ENCODE results near the gene HES5.
"Not testable (repeated sequence)": the region's sequence is repeated elsewhere in the genome, so short reads cannot be mapped to it uniquely, and the experiment has no call there.

Gene HES5

DNA sequence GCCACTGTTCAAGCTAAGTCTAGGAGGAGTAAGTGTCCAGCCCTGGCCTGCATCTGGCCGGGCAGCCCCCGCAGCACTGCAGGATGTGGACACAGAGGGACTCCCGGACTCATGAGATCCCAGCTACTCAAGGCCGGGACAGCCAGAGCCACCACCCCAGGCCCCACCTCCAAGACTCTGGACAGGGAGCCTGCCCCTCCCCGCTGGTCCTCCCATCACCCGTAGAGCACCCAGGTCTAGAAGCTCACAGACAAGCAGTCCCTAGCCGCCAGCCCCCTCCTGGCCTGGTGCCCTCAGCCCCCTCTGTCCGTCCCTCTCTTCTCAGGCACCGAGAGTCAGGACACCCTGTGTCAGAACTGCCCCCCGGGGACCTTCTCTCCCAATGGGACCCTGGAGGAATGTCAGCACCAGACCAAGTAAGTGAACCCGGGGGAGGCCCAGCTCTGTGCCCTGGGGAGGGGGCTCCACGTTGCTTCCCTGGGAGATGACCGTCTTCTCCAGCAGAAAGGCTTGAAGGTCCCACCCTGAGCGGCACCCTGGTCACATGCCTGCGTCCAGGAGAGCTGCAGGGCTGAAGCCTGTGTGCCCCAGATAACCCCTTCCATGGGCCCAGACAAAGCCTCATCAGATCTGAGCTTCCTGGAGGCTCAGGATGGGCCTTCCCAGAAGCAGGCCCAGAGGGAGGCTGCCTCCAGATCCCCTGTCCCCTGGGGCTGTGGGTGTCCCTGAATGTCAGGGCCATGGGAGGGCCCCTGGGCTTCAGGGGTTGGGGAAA is 30.4 kb upstream of the HES5 start:
- DNase-seq (ENCODE audit: low read depth): no peak

DNA sequence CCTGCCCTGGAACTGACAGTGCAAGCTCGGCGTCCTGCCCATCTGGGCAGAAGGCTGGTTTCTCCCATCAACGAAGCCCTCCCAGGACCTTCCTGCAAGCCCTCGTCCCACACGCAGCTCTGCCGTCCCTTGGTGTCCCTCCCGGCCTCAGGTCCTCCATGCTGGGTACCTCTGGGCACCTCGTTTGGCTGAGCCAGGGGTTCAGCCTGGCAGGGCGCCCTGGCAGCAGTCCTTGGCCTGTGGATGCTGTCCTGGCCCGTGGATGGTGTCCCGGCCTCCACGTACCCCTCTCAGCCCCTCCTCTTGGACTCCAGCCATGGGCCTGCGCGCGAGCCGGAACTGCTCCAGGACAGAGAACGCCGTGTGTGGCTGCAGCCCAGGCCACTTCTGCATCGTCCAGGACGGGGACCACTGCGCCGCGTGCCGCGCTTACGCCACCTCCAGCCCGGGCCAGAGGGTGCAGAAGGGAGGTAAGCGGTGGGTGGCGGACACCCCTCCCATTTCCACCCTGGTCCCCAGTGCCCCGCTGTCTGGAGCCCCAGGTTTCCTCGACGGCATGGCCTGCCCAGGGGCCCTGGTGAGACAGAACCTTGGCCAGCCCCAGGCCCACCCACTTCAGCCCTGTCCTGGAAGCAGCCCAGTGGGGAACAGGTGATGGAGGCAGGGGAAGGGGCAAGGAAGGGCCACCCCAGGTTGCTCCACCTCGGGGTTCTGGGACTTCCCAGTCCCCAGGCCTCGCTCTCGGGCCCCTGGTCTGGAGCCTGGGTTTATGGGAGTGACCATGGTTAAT is 29.6 kb upstream of the HES5 start:
- no peak for DNase-seq (ENCODE audit: low read depth)

GRCh38 chr1:2558861-2559260 is 28.8 kb upstream of the HES5 start:
- DNase-seq (ENCODE audit: low read depth): no peak

DNA sequence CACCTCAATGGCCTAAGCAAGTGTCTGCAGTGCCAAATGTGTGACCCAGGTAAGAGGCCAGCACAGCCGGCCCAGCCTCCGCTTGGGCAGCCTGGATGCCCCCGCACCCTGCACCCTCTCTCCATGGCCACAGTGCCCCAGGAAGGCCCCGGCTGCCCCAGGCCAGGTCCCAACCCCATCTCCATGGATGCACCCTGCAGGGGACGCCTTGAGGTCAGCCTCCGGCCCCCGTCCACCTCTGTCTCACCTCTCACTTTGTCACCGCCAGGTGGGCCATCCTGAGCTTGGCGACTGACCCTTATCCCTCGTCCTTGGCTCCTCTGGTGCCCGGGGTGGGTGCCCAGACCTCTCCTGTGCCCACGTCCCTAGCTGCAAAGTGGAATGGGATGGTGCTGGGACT is 28.4 kb upstream of the HES5 start:
- DNase-seq (ENCODE audit: low read depth): no peak

- no peak for DNase-seq (ENCODE audit: low read depth)
These were observed 27.7 kb upstream of the HES5 start for GRCh38 chr1:2557482-2558400.

GRCh38 chr1:2556678-2557481 is 26.8 kb upstream of the HES5 start:
- DNase-seq (ENCODE audit: low read depth): no peak

GRCh38 chr1:2556277-2556677 is 26.2 kb upstream of the HES5 start, which contains the start of gene TNFRSF14:
Gene TNFRSF14 (plus strand): TSS chr1:2556371. CDS start chr1:2556665, 294 bp downstream.
- DNase-seq (ENCODE audit: low read depth): peak; percentile 34

DNA sequence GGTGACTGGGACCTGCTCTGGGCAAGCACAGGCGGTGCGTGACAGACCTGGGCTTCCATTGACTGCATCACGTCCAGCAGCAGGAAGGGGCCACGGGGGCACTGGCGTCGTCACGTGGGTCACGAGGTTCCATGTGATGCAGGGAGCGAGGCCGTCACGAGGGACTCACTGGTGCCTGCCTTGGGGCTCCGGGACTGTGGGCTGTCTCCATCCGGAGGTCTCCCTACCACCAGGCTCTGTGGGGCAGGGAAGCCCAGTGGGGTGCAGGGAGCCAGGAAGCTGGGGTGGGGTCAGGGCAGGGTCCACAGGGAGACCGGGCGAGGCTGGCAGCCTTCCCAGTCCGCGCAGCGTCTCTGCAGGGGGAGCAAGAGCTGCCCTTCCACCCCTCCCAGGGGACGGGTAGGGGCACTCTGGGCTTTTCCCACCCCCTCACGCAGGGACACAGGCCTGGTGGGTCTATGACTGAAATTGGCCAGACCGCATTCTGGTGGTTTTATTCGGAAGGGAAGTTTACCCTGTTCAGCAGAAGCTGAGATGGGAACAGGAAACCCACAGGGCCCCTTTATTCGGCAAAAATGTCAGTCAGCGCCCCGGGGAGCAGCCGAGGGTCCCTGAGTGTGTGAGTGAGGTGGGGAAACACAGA is 25.7 kb upstream of the HES5 start:
- peak; percentile 13 for DNase-seq (ENCODE audit: low read depth)

DNA sequence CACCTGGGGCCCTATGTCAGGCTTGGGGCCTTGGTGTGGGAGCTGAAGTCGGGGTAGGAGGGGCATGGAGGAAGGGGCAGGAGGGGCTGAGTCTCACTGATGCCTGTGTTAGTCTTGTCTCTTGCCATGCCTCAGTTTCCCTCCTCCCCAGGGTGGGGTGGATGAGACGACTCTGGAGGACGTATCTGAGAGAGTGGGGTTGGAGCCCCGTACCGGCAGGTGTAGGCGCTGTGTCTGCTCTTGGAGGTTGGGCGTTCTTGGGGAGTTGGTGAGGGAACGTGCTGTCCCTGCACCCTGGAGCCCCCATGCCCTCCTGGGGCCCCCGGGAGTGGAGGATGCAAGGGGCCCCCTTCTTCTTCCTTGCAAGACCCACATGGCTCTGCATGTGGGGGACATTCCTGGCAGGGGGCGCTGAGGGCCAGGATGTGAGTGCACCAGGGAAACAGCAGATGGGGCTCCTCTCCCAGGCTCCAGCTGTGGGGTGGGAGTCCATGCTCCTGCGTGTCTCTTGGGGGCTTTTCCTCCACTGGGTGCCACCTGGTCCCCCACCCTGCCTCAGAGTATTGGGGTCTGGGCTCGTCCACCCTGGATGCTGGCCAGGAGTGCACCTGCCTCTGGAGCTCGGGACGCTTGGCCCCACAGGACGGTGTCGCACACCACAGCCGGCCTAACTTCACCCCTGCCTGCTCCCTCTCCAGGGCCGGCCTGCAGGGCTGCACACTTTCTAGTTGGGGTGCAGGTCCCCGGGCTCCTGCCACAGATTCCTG is 24.7 kb upstream of the HES5 start:
- DNase-seq (ENCODE audit: low read depth): no peak

DNA sequence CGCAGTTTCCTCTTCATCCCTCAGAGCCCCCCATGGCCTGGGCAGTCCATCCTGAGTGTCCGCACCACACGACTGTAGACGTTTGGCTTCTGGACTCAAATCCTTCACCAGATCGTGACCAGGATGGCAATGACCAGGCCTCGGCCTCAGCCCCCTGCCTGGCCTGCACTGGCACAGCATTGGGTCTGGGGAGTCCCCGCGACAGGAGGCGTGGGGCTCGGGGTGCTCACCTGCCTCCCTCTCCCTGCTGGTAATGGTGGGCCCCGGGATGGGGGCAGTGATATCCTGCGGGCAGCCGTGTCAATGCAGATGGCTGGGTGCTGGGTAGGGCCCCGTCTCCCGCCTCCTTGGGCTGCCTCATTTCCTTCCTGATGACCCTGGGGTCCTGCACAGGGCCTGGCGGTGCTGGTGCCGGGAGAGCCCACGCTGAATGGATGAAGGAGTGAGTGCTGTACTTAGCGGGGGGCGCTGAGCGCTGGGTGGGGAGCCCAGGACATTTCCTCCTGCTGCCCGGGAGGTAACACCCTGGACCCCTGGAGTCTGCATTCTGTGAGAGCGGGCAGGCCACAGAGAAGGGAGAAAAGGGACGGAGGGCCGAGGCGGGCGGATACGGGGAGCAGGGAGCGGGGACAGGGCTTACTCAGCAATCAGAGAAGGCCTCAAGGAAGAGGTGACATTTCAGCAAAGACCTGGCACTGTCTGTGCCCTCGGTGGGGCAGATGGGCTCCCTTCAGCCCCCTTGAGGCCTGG is 24.0 kb upstream of the HES5 start:
- no peak for DNase-seq (ENCODE audit: low read depth)

DNA sequence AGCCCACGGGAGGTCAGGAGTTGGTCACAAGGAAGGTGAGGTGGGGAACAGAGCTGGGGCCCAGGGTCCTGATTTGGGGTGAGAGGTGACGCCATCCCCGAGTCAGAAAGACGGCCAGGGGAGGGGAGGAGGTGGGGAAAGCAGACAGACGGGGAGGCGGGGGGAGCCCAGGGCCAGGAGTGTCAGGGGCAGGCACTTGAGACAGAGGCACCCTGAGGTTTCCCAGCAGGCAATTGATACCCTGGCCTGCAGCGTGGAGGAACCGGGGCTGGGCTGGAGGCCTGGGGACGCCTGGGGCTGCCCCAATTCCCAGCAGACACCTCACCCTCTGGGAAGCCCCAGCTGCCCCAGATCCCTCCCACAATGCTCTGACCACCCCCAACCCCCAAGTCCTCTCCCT is 23.0 kb upstream of the HES5 start:
- DNase-seq (ENCODE audit: low read depth): not testable (repeated sequence)

- no peak for DNase-seq (ENCODE audit: low read depth)
These were observed 22.1 kb upstream of the HES5 start for GRCh38 chr1:2552189-2552588.

- DNase-seq (ENCODE audit: low read depth): not testable (repeated sequence)
These were observed 21.5 kb upstream of the HES5 start for GRCh38 chr1:2551544-2551943.

DNA sequence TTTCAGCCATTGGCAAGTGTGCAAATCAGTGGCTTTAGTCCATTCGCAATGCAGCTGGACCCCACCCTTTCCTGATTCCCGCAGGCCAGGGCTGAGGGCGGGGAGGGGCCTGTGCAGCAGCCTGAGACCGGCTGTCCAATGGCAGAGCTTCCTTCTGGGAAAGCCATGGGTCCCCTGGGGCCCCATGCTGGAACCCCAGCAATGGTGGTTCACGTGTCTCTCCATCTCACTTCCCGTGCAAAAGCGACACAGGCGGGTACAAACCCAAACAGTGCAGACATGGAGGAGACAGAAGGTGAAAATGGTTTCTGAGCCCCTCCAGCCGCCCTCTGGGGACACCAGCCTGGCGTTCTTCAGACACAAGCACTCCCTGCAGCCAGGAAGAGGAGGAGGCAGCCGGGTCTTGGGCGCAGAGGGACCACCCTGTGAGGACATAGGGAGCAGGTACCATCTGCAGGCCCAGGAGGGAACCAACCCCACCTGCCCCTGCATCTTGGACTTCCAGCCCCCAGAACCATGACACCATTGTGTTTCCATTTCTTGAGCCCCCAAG is 20.3 kb upstream of the HES5 start:
- not testable (repeated sequence) for DNase-seq (ENCODE audit: low read depth)

- DNase-seq (ENCODE audit: low read depth): not testable (repeated sequence)
These were observed 19.4 kb upstream of the HES5 start for GRCh38 chr1:2549367-2550029.

DNA sequence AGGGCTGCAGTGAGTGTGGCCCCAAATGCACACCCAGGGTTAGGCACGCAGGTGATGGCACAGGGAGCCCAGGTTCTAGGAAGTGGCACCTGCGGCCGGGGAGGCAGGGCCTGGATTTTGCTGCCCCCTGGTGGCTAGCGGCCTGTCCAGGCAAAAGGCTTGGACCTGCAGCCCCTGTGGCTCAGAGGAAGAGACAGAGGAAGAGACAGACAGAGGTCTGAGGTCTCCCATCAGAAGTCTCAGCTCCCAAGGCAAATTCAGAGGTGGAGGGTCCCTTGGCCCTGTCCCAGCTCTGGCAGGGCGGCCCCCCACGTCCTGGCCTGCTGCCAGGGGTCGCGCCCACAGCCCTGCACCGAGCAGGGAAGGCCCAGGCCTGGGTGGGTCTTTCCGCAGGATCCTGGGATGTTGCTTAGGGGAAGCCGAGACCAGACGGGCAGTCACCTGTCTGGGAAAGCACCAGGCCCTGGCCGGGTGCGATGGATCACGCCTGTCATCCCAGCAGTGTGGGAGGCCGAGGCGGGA is 18.1 kb upstream of the HES5 start:
- peak; percentile 47 for DNase-seq (ENCODE audit: low read depth)

DNA sequence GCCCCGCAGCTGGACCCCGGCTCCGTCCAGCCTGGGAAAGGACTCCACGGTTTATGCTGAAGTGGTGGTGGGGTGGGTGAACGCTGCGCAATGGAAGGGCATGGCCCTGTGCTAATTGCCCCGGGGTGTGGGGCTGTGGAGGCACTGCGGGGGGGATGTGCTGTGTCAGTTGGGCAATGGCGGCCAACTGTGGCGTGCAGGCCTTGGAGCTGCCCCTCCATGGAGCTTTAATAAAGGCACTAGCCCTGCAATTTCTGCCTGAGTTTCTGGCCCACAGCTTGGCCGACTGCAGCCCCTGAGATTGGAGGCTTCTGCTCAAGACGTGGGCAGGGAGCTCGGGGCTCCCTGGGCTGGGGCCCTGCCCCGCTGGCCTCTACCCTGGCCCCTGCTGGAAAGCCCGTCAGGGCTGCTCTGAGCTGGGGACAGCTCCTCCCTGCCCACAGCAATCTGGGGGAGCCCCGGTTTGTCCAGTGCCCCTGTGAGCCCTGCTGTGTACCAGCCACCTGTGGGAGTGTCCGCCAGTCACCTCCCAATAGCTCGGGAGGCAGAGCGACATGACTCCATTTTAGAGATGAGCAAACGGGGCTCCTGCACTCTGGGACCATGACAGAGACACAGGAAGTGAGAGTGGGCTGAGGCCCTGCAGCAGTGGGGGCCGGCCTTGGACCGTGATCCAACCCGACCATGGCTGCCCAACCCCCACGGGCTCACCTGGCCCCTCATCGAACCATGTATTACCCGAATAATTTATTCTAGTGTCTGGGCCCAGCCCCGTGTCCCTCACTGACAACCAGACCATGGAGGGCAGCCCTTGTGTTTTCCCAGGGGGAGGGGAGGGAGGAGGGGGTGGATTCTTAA is 17.4 kb upstream of the HES5 start:
- DNase-seq (ENCODE audit: low read depth): no peak
